GM18861 (cell line): ENCODE measurements around the gene CRP.
"Not testable (repeated sequence)": the region's sequence is repeated elsewhere in the genome, so short reads cannot be mapped to it uniquely, and the experiment has no call there.

Source experiments
- ATAC-seq: cut with Tn5 transposase; IDR thresholded peaks from one replicate; pipeline ENCODE4 v1.9.1; 2021; ENCODE audit not compliant: unreplicated experiment

The CRP gene

GRCh38 chr1:159700312-159700711 is 14.1 kb downstream of the CRP start:
- ATAC-seq: no peak

GRCh38 chr1:159699653-159700052 is 14.7 kb downstream of the CRP start:
- no peak for ATAC-seq

GRCh38 chr1:159699246-159699645 is 15.1 kb downstream of the CRP start:
- ATAC-seq: no peak

- ATAC-seq: no peak
These were observed 26.9 kb downstream of the CRP start for GRCh38 chr1:159687511-159687910.

- no peak for ATAC-seq
These were observed 27.6 kb downstream of the CRP start for GRCh38 chr1:159686599-159687299.

- no peak for ATAC-seq
These were observed 35.5 kb downstream of the CRP start for GRCh38 chr1:159678939-159679338.

GRCh38 chr1:159675046-159675445 is 39.3 kb downstream of the CRP start:
- ATAC-seq: no peak

- ATAC-seq: not testable (repeated sequence)
These were observed 42.0 kb downstream of the CRP start for GRCh38 chr1:159672390-159672789.

- no peak for ATAC-seq
These were observed 45.1 kb downstream of the CRP start for GRCh38 chr1:159669338-159669737.

GRCh38 chr1:159668739-159669138 is 45.6 kb downstream of the CRP start:
- ATAC-seq: no peak

- no peak for ATAC-seq
These were observed 50.1 kb downstream of the CRP start for GRCh38 chr1:159664247-159664646.

GRCh38 chr1:159663552-159663951 is 50.8 kb downstream of the CRP start:
- no peak for ATAC-seq
